Measurements from ENCODE around the gene FNBP1L. TPM values are rescaled to one million over a fixed set of nuclear protein-coding genes. Genes with fewer than 3 reads are reported as not detected.

Gene FNBP1L
- total and polyA plus RNA-seq, 10 of the 15 experiments (the other 5 are each of a cell fraction or from before 2014, with no cell fraction given) = 0.02 to 0.12 (median 0.07) TPM; not detected in 4

DNA sequence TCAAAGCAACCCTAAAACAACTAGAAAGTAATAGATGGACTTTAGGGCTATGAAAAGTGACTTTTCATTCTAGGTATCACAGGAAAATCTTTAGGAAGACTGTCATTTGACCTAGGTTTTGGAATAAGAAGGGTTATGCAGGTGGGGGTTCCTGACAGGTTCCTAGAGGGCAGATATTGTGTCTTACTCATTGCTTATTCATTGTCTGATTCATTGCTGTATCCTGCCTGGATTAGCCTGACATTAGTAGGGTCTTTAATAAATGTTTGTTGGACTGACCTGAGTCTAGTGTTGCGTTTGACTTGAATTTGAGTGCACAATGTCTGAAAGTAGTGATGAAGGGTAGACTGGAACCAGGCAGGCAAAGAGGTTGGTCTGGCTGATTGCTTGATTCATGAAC lies 6.0 kb downstream of the FNBP1L start:
- WGBS (ENCODE audit: insufficient coverage, insufficient replicate concordance, low lambda C conversion rate, missing lambda C conversion rate) = 95% methylated on average over 1 of the region's 1 CpG
- no peak for TF ChIP-seq HCFC1 (IDR thresholded peaks at IDR 0.05; ENCODE audit: low read length)
- TF ChIP-seq, protein P1, sequence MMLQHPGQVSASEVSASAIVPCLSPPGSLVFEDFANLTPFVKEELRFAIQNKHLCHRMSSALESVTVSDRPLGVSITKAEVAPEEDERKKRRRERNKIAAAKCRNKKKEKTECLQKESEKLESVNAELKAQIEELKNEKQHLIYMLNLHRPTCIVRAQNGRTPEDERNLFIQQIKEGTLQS (IDR thresholded peaks at IDR 0.05; ENCODE audit: borderline replicate concordance, extremely low read depth, low read depth, low read length) = no peak
- TF ChIP-seq ZSCAN29 (IDR thresholded peaks at IDR 0.05) = no peak
- TF ChIP-seq, protein P2, sequence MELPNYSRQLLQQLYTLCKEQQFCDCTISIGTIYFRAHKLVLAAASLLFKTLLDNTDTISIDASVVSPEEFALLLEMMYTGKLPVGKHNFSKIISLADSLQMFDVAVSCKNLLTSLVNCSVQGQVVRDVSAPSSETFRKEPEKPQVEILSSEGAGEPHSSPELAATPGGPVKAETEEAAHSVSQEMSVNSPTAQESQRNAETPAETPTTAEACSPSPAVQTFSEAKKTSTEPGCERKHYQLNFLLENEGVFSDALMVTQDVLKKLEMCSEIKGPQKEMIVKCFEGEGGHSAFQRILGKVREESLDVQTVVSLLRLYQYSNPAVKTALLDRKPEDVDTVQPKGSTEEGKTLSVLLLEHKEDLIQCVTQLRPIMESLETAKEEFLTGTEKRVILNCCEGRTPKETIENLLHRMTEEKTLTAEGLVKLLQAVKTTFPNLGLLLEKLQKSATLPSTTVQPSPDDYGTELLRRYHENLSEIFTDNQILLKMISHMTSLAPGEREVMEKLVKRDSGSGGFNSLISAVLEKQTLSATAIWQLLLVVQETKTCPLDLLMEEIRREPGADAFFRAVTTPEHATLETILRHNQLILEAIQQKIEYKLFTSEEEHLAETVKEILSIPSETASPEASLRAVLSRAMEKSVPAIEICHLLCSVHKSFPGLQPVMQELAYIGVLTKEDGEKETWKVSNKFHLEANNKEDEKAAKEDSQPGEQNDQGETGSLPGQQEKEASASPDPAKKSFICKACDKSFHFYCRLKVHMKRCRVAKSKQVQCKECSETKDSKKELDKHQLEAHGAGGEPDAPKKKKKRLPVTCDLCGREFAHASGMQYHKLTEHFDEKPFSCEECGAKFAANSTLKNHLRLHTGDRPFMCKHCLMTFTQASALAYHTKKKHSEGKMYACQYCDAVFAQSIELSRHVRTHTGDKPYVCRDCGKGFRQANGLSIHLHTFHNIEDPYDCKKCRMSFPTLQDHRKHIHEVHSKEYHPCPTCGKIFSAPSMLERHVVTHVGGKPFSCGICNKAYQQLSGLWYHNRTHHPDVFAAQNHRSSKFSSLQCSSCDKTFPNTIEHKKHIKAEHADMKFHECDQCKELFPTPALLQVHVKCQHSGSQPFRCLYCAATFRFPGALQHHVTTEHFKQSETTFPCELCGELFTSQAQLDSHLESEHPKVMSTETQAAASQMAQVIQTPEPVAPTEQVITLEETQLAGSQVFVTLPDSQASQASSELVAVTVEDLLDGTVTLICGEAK (IDR thresholded peaks at IDR 0.05; ENCODE audit: borderline replicate concordance) = no peak
- no peak for TF ChIP-seq HDAC2 (IDR thresholded peaks at IDR 0.05)
- no peak for TF ChIP-seq ATF7 (IDR thresholded peaks at IDR 0.05; ENCODE audit: low read depth)
- no peak for TF ChIP-seq NR2C2 (IDR thresholded peaks at IDR 0.05; ENCODE audit: borderline replicate concordance, control insufficient read depth, insufficient read length, low read depth)
- no peak for TF ChIP-seq YY1 (IDR thresholded peaks at IDR 0.05; ENCODE audit: low read depth, low read length)
- no peak for TF ChIP-seq BACH1 (IDR thresholded peaks at IDR 0.05; ENCODE audit: borderline replicate concordance)
- TF ChIP-seq TCF3 (IDR thresholded peaks at IDR 0.05; ENCODE audit: borderline replicate concordance, insufficient read depth, low read depth, low read length) = no peak
- TF ChIP-seq ZNF622 (IDR thresholded peaks at IDR 0.05) = no peak
- no peak for TF ChIP-seq ZNF217 (IDR thresholded peaks at IDR 0.05)
- H3K4me3 ChIP-seq = no peak overlapping the region
- in situ Hi-C loops (cut with MboI) (no loop called here), intact Hi-C loops (cut with micrococcal nuclease; ENCODE audit: unreplicated experiment) (no loop called here)
- no peak overlapping the region for H3K9ac ChIP-seq (ENCODE audit: control insufficient read depth, insufficient read depth, low read length)
- no peak for ATAC-seq
- H3K4me1 ChIP-seq (ENCODE audit: control insufficient read depth, insufficient read depth, low read length) = peaks cover under 1% of the 10 kb centered on the region; the same call in 1 of the 2 replicates
- H3K27me3 ChIP-seq (replicated peaks in 1 of 2; ENCODE audit: control insufficient read depth in 2 of 2, insufficient read depth in 2 of 2, low read length in 1 of 2) = peaks cover 6 to 11% of the 10 kb centered on the region in 2 experiments
- H3K9me3 ChIP-seq (replicated peaks; ENCODE audit: control insufficient read depth, insufficient read depth, low read length) = no peaks in the 10 kb centered on the region
- H3K79me2 ChIP-seq (ENCODE audit: control insufficient read depth, insufficient read depth, low read length) = no peaks in the 10 kb centered on the region
- DNase-seq (ENCODE audit: low read depth, low spot score) = no peak
- ChIA-PET CTCF (interaction anchor here (2.1 kb wide), 1 partner anchor 11 kb away, joined by 6 read pairs; no protein-coding TSS in a partner anchor), RAD21 (ENCODE audit: unreplicated experiment) (no interaction called here), SMC1A (ENCODE audit: uncharacterized antibody, unreplicated experiment) (no interaction called here), POLR2A (no interaction called here)
- no peak overlapping the region for H3K27ac ChIP-seq (ENCODE audit: control insufficient read depth, insufficient read depth)
- no peaks in the 10 kb centered on the region for H4K20me1 ChIP-seq (ENCODE audit: control insufficient read depth, insufficient read depth)
- FAIRE-seq = no peak
- H3K4me2 ChIP-seq (ENCODE audit: control insufficient read depth, insufficient read depth) = no peak overlapping the region
- H2AFZ ChIP-seq (ENCODE audit: control insufficient read depth, low read depth, low read length) = no peak overlapping the region
- no TSS peak for BruUV-seq (replicated peaks)
- H3K36me3 ChIP-seq (ENCODE audit: control insufficient read depth in 2 of 2, insufficient read depth in 2 of 2, low read length in 1 of 2) = no peaks in the 10 kb centered on the region

Measured in GM12878 (cell line).